HG03575 (cell line): Measurements from ENCODE around the gene HIC1.
"Not testable (repeated sequence)": the region's sequence is repeated elsewhere in the genome, so short reads cannot be mapped to it uniquely, and the experiment has no call there.

ENCODE experiments used
- ATAC-seq: cut with Tn5 transposase; IDR thresholded peaks from one replicate; pipeline ENCODE4 v1.9.1; 2021; ENCODE audit not compliant: unreplicated experiment, insufficient number of reproducible peaks, low FRiP score; ENCODE audit errors: extremely low read depth

The HIC1 gene

DNA sequence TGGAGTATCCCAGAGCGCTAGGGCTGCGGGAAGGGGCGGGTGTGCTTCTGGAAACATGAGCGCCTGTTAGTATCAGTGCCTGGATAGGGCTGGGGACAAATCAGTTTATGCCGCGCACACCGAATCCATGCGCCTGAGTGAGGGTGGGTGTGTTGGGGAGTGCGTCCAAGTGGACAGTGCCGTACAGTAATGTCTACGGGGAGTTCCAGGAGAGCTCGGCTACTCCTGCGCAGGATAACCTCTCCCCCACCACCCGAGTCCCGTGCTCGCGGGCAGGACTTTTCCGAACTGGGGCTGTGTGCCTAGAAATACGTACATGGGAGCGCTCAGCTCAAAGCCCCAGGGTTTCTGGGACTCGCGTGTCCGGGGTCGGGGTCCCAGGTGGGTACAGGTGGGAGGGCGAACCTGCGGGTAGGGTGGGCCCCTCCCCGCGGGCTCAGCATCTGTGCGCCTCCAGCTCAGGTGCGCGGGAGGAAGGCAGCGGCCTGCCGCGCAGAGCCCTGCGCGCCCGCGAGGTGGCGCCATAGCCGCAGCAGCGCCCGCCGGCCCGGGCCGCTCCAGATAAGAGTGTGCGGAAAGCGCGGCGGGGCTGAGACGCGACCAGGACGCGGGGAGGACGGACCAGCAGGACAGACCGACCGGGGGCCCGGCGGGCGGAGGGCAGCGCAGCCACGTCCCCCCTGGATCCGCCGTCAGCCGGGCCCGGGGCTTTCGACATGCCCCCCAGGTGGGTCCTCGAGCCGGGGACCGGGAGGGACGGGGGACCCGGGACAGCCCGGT is at the start of gene HIC1:
HIC1 (plus strand) TSS at position 592 of the 780 bp plus-strand sequence. CDS start 1,588 bp downstream, outside the sequence.
- no peak for ATAC-seq

- ATAC-seq: no peak
These were observed 46.4 kb upstream of the HIC1 start for GRCh38 chr17:2008332-2009126.

GRCh38 chr17:2009737-2010136 is 45.2 kb upstream of the HIC1 start:
- no peak for ATAC-seq

GRCh38 chr17:2011411-2012371 is 43.2 kb upstream of the HIC1 start:
- ATAC-seq: no peak

DNA sequence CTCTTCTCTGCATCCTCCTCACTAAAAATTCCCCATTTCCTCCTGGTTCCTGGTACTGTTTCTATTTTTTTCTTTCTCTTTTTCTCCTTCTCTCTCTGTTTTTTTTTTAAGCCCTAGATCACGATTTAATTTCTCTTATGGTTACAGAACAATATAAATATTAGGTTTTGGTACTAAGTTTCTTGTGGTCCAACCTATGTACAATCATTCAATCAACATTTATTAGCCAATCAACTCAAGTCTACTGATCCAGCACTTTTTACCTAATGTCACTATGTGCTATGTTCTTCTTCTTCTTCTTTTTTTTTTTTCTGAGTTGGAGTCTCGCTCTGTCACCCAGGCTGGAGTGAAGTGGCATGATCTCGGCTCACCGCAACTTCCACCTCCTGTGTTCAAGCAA is 42.4 kb upstream of the HIC1 start:
- no peak for ATAC-seq

GRCh38 chr17:2013220-2013993 is 41.5 kb upstream of the HIC1 start:
- ATAC-seq: not testable (repeated sequence)

- ATAC-seq: no peak
These were observed 40.9 kb upstream of the HIC1 start for GRCh38 chr17:2013994-2014317.

DNA sequence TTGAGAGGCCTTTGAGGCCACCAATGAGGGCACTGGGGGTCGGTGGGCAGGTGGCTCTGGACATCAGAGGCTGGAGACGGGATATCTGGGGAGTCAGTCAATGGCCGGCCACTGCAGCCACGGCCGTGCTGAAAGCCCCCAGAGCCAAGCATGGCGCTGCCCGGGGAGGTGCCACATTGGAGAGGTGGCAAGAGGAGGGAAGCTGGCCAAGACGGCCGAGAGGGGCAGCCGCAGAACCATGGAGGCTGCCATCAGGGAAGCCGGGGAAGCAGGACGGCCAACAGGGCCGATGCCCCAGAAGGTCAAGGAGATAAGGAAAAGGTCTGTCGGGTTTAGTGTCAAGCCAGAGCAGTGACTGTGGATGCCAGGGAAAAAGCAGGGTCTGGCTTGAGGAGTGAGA is 39.6 kb upstream of the HIC1 start:
- ATAC-seq: no peak

GRCh38 chr17:2016494-2016893 is 38.4 kb upstream of the HIC1 start:
- no peak for ATAC-seq

- no peak for ATAC-seq
These were observed 37.5 kb upstream of the HIC1 start for GRCh38 chr17:2017274-2017941.

GRCh38 chr17:2018716-2019510 is 36.0 kb upstream of the HIC1 start:
- ATAC-seq: no peak

DNA sequence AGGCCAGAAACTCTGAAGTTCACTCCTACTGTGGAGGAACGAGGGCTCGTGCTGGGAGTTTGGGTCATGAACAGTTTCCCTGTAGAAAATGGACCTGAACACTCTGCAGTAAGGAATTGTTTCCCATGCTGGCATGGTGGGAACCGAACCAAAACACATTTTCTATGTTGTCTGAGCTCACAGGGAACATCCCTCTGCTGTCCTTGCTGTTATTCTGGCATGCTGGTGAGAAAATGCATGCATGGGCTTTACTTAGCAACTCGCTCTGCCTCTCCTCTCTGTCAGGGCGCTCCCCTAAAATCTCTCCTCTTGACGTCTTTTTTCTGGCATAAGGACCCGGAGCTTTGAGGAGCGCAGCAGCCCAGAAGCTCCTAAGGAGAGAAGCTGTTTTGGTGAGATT is 35.2 kb upstream of the HIC1 start:
- ATAC-seq: no peak

- no peak for ATAC-seq
These were observed 34.2 kb upstream of the HIC1 start for GRCh38 chr17:2020721-2021120.

DNA sequence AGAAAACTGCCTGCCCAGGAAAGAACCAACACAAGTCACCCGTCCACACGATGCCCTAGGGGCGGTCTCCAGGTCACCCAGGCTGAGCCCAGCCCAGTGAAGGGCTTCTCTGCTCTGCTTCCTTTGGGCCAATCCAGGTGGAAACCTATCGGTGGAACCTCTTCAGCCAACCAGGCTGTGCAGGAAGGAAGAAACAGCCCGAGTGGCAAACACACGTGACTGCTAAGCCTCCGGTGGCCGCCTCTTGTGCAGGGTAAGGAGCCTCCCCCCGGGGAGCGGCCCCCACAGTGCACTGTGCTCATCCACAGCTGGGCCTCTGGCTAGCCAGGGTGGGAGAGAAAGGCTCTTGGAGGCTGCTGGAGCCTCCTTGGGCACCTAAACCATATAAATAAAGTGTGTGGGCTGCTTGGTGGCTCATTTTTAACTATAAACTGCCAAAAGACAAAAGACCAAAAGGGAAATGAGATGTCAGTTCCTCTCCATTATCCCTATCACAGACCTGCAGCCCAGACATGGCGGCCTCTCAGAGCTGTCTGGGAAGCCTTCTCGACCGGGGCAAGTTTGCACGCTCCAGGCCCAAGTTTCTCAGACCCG is 32.2 kb upstream of the HIC1 start:
- ATAC-seq: no peak

DNA sequence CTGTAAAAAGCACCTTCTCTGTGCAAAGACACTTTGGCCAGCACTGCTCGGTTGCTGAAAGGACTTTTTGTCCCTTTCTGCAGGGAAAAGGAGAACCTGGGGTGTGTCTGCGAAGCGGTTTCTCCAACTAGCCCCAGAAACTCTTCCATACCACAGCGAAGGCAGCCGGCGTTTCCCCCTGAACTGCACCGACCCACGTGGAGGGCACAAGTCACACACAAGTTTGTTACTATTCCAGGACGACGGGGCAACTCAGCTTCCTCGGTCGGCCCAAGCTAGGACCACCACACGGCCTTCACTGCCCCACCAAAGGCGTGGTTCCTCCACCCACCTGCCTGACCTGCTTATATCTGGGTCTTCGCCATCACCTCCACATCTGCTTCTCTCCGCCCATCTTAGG is 31.6 kb upstream of the HIC1 start:
- ATAC-seq: no peak

GRCh38 chr17:2023692-2024571 is 31.0 kb upstream of the HIC1 start:
- no peak for ATAC-seq
